GM19328 (cell line): ENCODE measurements around the gene CCDC196.
"Not testable (repeated sequence)": the region's sequence is repeated elsewhere in the genome, so short reads cannot be mapped to it uniquely, and the experiment has no call there.

Experiments
- ATAC-seq: cut with Tn5 transposase; IDR thresholded peaks from one replicate; pipeline ENCODE4 v1.9.1; 2021; ENCODE audit warnings: mild to moderate bottlenecking, moderate library complexity; ENCODE audit not compliant: unreplicated experiment

CCDC196 gene

GRCh38 chr14:66495218-66496098 is 9.3 kb downstream of the CCDC196 start:
- ATAC-seq = no peak

GRCh38 chr14:66496188-66496807 is 10.1 kb downstream of the CCDC196 start:
- ATAC-seq = no peak

- ATAC-seq = no peak
Measured at GRCh38 chr14:66496911-66497310, 10.7 kb downstream of the CCDC196 start.

GRCh38 chr14:66498311-66498710 is 12.1 kb downstream of the CCDC196 start:
- ATAC-seq = no peak

- no peak for ATAC-seq
Measured at GRCh38 chr14:66501592-66501991, 15.4 kb downstream of the CCDC196 start.

GRCh38 chr14:66502836-66503235 is 16.7 kb downstream of the CCDC196 start:
- not testable (repeated sequence) for ATAC-seq

GRCh38 chr14:66503532-66503931 is 17.4 kb downstream of the CCDC196 start:
- no peak for ATAC-seq

- peak; percentile 14 for ATAC-seq
Measured at GRCh38 chr14:66507181-66507721, 21.1 kb downstream of the CCDC196 start.

- peak; percentile 80 for ATAC-seq
Measured at GRCh38 chr14:66507722-66508546, 21.8 kb downstream of the CCDC196 start, which contains the start of gene GPHN. GPHN (plus strand) TSS chr14:66508147.

GRCh38 chr14:66508547-66508845 is 22.3 kb downstream of the CCDC196 start:
- no peak for ATAC-seq

GRCh38 chr14:66508846-66509621 is 22.9 kb downstream of the CCDC196 start:
- ATAC-seq = no peak

- no peak for ATAC-seq
Measured at GRCh38 chr14:66509874-66510273, 23.7 kb downstream of the CCDC196 start.

- ATAC-seq = no peak
Measured at GRCh38 chr14:66511849-66512248, 25.7 kb downstream of the CCDC196 start.

GRCh38 chr14:66514213-66514612 is 28.0 kb downstream of the CCDC196 start:
- no peak for ATAC-seq

GRCh38 chr14:66530526-66530925 is 44.4 kb downstream of the CCDC196 start:
- ATAC-seq = no peak

- no peak for ATAC-seq
Measured at GRCh38 chr14:66539034-66539433, 52.9 kb downstream of the CCDC196 start.

- no peak for ATAC-seq
Measured at GRCh38 chr14:66540038-66540437, 53.9 kb downstream of the CCDC196 start.

- no peak for ATAC-seq
Measured at GRCh38 chr14:66541627-66542026, 55.5 kb downstream of the CCDC196 start.

- no peak for ATAC-seq
Measured at GRCh38 chr14:66543996-66544395, 57.8 kb downstream of the CCDC196 start.

GRCh38 chr14:66545191-66545590 is 59.0 kb downstream of the CCDC196 start:
- ATAC-seq = not testable (repeated sequence)
